Measurements from ENCODE around the gene COL24A1. TPM values are rescaled to one million over a fixed set of nuclear protein-coding genes. Genes with fewer than 3 reads are reported as not detected.
"Not testable (repeated sequence)": the region's sequence is repeated elsewhere in the genome, so short reads cannot be mapped to it uniquely, and the experiment has no call there.

Gene COL24A1
- total RNA-seq, 2 experiments from 2014 or later, result not detected

GRCh38 chr1:85849660-85850059 lies 306.9 kb downstream of the COL24A1 start:
- POLR2A ChIA-PET, result no interaction called here
- Mint-ChIP-seq H3K4me1 (no peaks in the 10 kb centered on the region), H3K36me3 (no peaks in the 10 kb centered on the region), H3K9me3 (no peaks in the 10 kb centered on the region), H3K27ac (no peak overlapping the region), H3K4me3 (no peak overlapping the region), H3K27me3 (no peaks in the 10 kb centered on the region)
- ATAC-seq (ENCODE audit: low read depth) (no peak), DNase-seq (no peak)

- no peak for DNase-seq
- no peaks in the 10 kb centered on the region for H3K4me1 Mint-ChIP-seq
- POLR2A ChIA-PET, result no interaction called here
- no peaks in the 10 kb centered on the region for H3K27me3 Mint-ChIP-seq
- no peaks in the 10 kb centered on the region for H3K9me3 Mint-ChIP-seq
- no peak overlapping the region for H3K27ac Mint-ChIP-seq
- no peak for ATAC-seq (ENCODE audit: low read depth)
- no peak overlapping the region for H3K4me3 Mint-ChIP-seq
- no peaks in the 10 kb centered on the region for H3K36me3 Mint-ChIP-seq
Observed at GRCh38 chr1:85847356-85847755, 309.2 kb downstream of the COL24A1 start.

GRCh38 chr1:85846706-85847105 lies 309.9 kb downstream of the COL24A1 start:
- no peaks in the 10 kb centered on the region for H3K36me3 Mint-ChIP-seq
- no peak for DNase-seq
- no peaks in the 10 kb centered on the region for H3K4me1 Mint-ChIP-seq
- no peak overlapping the region for H3K27ac Mint-ChIP-seq
- no peaks in the 10 kb centered on the region for H3K27me3 Mint-ChIP-seq
- H3K9me3 Mint-ChIP-seq, result no peaks in the 10 kb centered on the region
- POLR2A ChIA-PET, result no interaction called here
- no peak for ATAC-seq (ENCODE audit: low read depth)
- H3K4me3 Mint-ChIP-seq, result no peak overlapping the region

GRCh38 chr1:85839459-85839858 lies 317.1 kb downstream of the COL24A1 start:
- no peak for DNase-seq
- no peaks in the 10 kb centered on the region for H3K9me3 Mint-ChIP-seq
- POLR2A ChIA-PET, result no interaction called here

GRCh38 chr1:85838238-85838637 lies 318.3 kb downstream of the COL24A1 start:
- Mint-ChIP-seq H3K27ac (no peak overlapping the region), H3K9me3 (no peaks in the 10 kb centered on the region), H3K36me3 (no peaks in the 10 kb centered on the region), H3K4me1 (no peaks in the 10 kb centered on the region), H3K27me3 (no peaks in the 10 kb centered on the region), H3K4me3 (no peak overlapping the region)
- POLR2A ChIA-PET, result no interaction called here
- ATAC-seq (ENCODE audit: low read depth), result no peak
- no peak for DNase-seq

More at GRCh38 chr1:85839459-85839858, 317.1 kb downstream of the COL24A1 start:
- ATAC-seq (ENCODE audit: low read depth), result no peak
- H3K36me3 Mint-ChIP-seq, result no peaks in the 10 kb centered on the region
- H3K4me3 Mint-ChIP-seq, result no peak overlapping the region
- no peaks in the 10 kb centered on the region for H3K4me1 Mint-ChIP-seq
- no peaks in the 10 kb centered on the region for H3K27me3 Mint-ChIP-seq
- no peak overlapping the region for H3K27ac Mint-ChIP-seq

- no peak overlapping the region for H3K27ac Mint-ChIP-seq
- DNase-seq (no peak), ATAC-seq (ENCODE audit: low read depth) (no peak)
- H3K4me1 Mint-ChIP-seq, result no peaks in the 10 kb centered on the region
- H3K27me3 Mint-ChIP-seq, result no peaks in the 10 kb centered on the region
- H3K4me3 Mint-ChIP-seq, result no peak overlapping the region
- POLR2A ChIA-PET, result no interaction called here
- H3K9me3 Mint-ChIP-seq, result no peaks in the 10 kb centered on the region
- H3K36me3 Mint-ChIP-seq, result no peaks in the 10 kb centered on the region
Observed at GRCh38 chr1:85836736-85837135, 319.8 kb downstream of the COL24A1 start.

GRCh38 chr1:85833165-85833564 lies 323.4 kb downstream of the COL24A1 start:
- H3K27ac Mint-ChIP-seq; POLR2A ChIA-PET; ATAC-seq (ENCODE audit: low read depth); DNase-seq; H3K4me1 Mint-ChIP-seq; H3K36me3 Mint-ChIP-seq; H3K27me3 Mint-ChIP-seq; H3K4me3 Mint-ChIP-seq; H3K9me3 Mint-ChIP-seq: not testable (repeated sequence)

GRCh38 chr1:85830837-85831236 lies 325.7 kb downstream of the COL24A1 start:
- H3K9me3 Mint-ChIP-seq, result peaks cover 8% of the 10 kb centered on the region
- DNase-seq (no peak), ATAC-seq (ENCODE audit: low read depth) (no peak)
- no peak overlapping the region for H3K4me3 Mint-ChIP-seq
- H3K4me1 Mint-ChIP-seq, result no peaks in the 10 kb centered on the region
- no peak overlapping the region for H3K27ac Mint-ChIP-seq
- POLR2A ChIA-PET, result no interaction called here
- no peaks in the 10 kb centered on the region for H3K27me3 Mint-ChIP-seq
- H3K36me3 Mint-ChIP-seq, result no peaks in the 10 kb centered on the region

- Mint-ChIP-seq H3K27me3 (no peaks in the 10 kb centered on the region), H3K9me3 (peaks cover 4% of the 10 kb centered on the region), H3K4me1 (no peaks in the 10 kb centered on the region), H3K27ac (no peak overlapping the region), H3K4me3 (no peak overlapping the region), H3K36me3 (no peaks in the 10 kb centered on the region)
- DNase-seq (no peak), ATAC-seq (ENCODE audit: low read depth) (no peak)
- POLR2A ChIA-PET, result no interaction called here
Observed at GRCh38 chr1:85824066-85824840, 332.3 kb downstream of the COL24A1 start.

GRCh38 chr1:85822696-85823095 lies 333.9 kb downstream of the COL24A1 start:
- no peaks in the 10 kb centered on the region for H3K36me3 Mint-ChIP-seq
- peaks cover 4% of the 10 kb centered on the region for H3K9me3 Mint-ChIP-seq
- POLR2A ChIA-PET, result no interaction called here
- DNase-seq, result no peak
- H3K27me3 Mint-ChIP-seq, result no peaks in the 10 kb centered on the region
- H3K4me3 Mint-ChIP-seq, result no peak overlapping the region
- H3K4me1 Mint-ChIP-seq, result no peaks in the 10 kb centered on the region
- ATAC-seq (ENCODE audit: low read depth), result no peak
- no peak overlapping the region for H3K27ac Mint-ChIP-seq

GRCh38 chr1:85818371-85818770 lies 338.2 kb downstream of the COL24A1 start:
- Mint-ChIP-seq H3K36me3 (no peaks in the 10 kb centered on the region), H3K4me1 (no peaks in the 10 kb centered on the region), H3K4me3 (no peak overlapping the region), H3K27me3 (no peaks in the 10 kb centered on the region), H3K9me3 (no peaks in the 10 kb centered on the region), H3K27ac (no peak overlapping the region)
- no peak for ATAC-seq (ENCODE audit: low read depth)
- DNase-seq, result no peak
- POLR2A ChIA-PET, result no interaction called here

- Mint-ChIP-seq H3K4me1 (no peaks in the 10 kb centered on the region), H3K27ac (no peak overlapping the region), H3K27me3 (no peaks in the 10 kb centered on the region), H3K4me3 (no peak overlapping the region), H3K9me3 (no peaks in the 10 kb centered on the region), H3K36me3 (no peaks in the 10 kb centered on the region)
- POLR2A ChIA-PET, result no interaction called here
- DNase-seq, result no peak
- ATAC-seq (ENCODE audit: low read depth), result no peak
Observed at GRCh38 chr1:85816606-85817005, 340.0 kb downstream of the COL24A1 start.

GRCh38 chr1:85815906-85816305 lies 340.7 kb downstream of the COL24A1 start:
- Mint-ChIP-seq H3K27ac (no peak overlapping the region), H3K4me1 (no peaks in the 10 kb centered on the region), H3K9me3 (no peaks in the 10 kb centered on the region), H3K4me3 (no peak overlapping the region), H3K27me3 (no peaks in the 10 kb centered on the region), H3K36me3 (no peaks in the 10 kb centered on the region)
- POLR2A ChIA-PET, result no interaction called here
- no peak for ATAC-seq (ENCODE audit: low read depth)
- DNase-seq, result no peak

GRCh38 chr1:85806236-85806965 lies 350.2 kb downstream of the COL24A1 start:
- no peak overlapping the region for H3K27ac Mint-ChIP-seq
- no peaks in the 10 kb centered on the region for H3K27me3 Mint-ChIP-seq
- no peaks in the 10 kb centered on the region for H3K36me3 Mint-ChIP-seq
- peaks cover 1% of the 10 kb centered on the region for H3K9me3 Mint-ChIP-seq
- H3K4me1 Mint-ChIP-seq, result no peaks in the 10 kb centered on the region
- POLR2A ChIA-PET, result no interaction called here
- ATAC-seq (ENCODE audit: low read depth) (no peak), DNase-seq (no peak)
- H3K4me3 Mint-ChIP-seq, result no peak overlapping the region

Measured in activated naive CD8-positive, alpha-beta T cell treated with anti-CD3 and anti-CD28 coated beads, Interleukin-2, amount 10 ng/mL, durations not matched to agents 7 days and 5 days (primary cell).